HL-60 (cell line): ENCODE results near the gene TRMT5.

Experiments used
- DNase-seq, 2 experiments: peaks; one replicate each; pipeline ENCODE4 v3.0.0-alpha.2; 2010 to 2020; ENCODE audit warnings: low read depth in 1 of 2, low spot score in 1 of 2
- H3K27ac ChIP-seq: fragments of 250-450 bp; sonication (Bioruptor Pico); replicated peaks from 2 replicates; pipeline ENCODE4 v1.5.1; 2020; ENCODE audit warnings: mild to moderate bottlenecking, moderate library complexity
- H3K27me3 ChIP-seq: fragments of 250-450 bp; sonication (Bioruptor Pico); 2 replicates; pipeline ENCODE4 v1.5.1; 2021; ENCODE audit warnings: mild to moderate bottlenecking, moderate library complexity; ENCODE audit not compliant: insufficient read depth, poor library complexity, severe bottlenecking
- H3K4me3 ChIP-seq: replicated peaks from 2 replicates; pipeline ENCODE4 v1.5.1; 2011; ENCODE audit warnings: mild to moderate bottlenecking, control low read depth, low read length; ENCODE audit not compliant: insufficient read depth
- CTCF ChIP-seq: IDR thresholded peaks from one replicate; pipeline ENCODE4 v1.5.1; 2011; ENCODE audit warnings: low read length, control low read depth, inconsistent platforms; ENCODE audit not compliant: insufficient read depth
- GABPA ChIP-seq: IDR thresholded peaks from 2 replicates; pipeline ENCODE4 v1.6.1; 2012; ENCODE audit warnings: low read depth
- POLR2AphosphoS5 ChIP-seq: IDR thresholded peaks from 2 replicates; pipeline ENCODE4 v1.6.1; 2012; ENCODE audit warnings: low read depth
- REST ChIP-seq: IDR thresholded peaks from 2 replicates; pipeline ENCODE4 v1.6.1; 2012; ENCODE audit warnings: low read depth; ENCODE audit not compliant: insufficient replicate concordance
- SPI1 ChIP-seq: IDR thresholded peaks from 2 replicates; pipeline ENCODE4 v1.6.1; 2012; ENCODE audit warnings: low read depth, mild to moderate bottlenecking, borderline replicate concordance

The TRMT5 gene

GRCh38 chr14:60958146-60958545 lies 22.7 kb downstream of the TRMT5 start:
- TF ChIP-seq POLR2AphosphoS5: no peak
- no peak for TF ChIP-seq REST
- no peak for TF ChIP-seq CTCF
- TF ChIP-seq GABPA: no peak
- no peak for TF ChIP-seq SPI1
- no peak for DNase-seq
- Histone ChIP-seq H3K27me3 (no peaks in the 10 kb centered on the region), H3K27ac (no peak overlapping the region), H3K4me3 (no peak overlapping the region)

GRCh38 chr14:60956632-60957031 lies 24.2 kb downstream of the TRMT5 start:
- H3K27ac ChIP-seq: no peak overlapping the region
- no peak for TF ChIP-seq CTCF
- no peak for TF ChIP-seq REST
- no peak for TF ChIP-seq SPI1
- no peak for TF ChIP-seq POLR2AphosphoS5
- no peak for TF ChIP-seq GABPA
- H3K4me3 ChIP-seq: no peak overlapping the region
- DNase-seq: no peak
- no peaks in the 10 kb centered on the region for H3K27me3 ChIP-seq

- TF ChIP-seq GABPA: no peak
- no peaks in the 10 kb centered on the region for H3K27me3 ChIP-seq
Observed at GRCh38 chr14:60956202-60956601, 24.7 kb downstream of the TRMT5 start.

GRCh38 chr14:60951776-60952435 lies 29.0 kb downstream of the TRMT5 start:
- no peak for TF ChIP-seq GABPA
- no peak for TF ChIP-seq SPI1
- TF ChIP-seq CTCF: no peak
- no peak for TF ChIP-seq POLR2AphosphoS5
- TF ChIP-seq REST: no peak
- DNase-seq: no peak
- Histone ChIP-seq H3K27ac (no peak overlapping the region), H3K27me3 (no peaks in the 10 kb centered on the region), H3K4me3 (no peak overlapping the region)

More at GRCh38 chr14:60956202-60956601, 24.7 kb downstream of the TRMT5 start:
- no peak for DNase-seq
- Histone ChIP-seq H3K4me3 (no peak overlapping the region), H3K27ac (no peak overlapping the region)
